ENCODE measurements around the gene RPS6KA2. TPM values are rescaled to one million over a fixed set of nuclear protein-coding genes. Genes with fewer than 3 reads are reported as not detected.

RPS6KA2 gene
- total and polyA plus RNA-seq, 2 donors (not counting 3 experiments of a cell fraction or from before 2014, with no cell fraction given): 54.5 to 75.8 TPM

DNA sequence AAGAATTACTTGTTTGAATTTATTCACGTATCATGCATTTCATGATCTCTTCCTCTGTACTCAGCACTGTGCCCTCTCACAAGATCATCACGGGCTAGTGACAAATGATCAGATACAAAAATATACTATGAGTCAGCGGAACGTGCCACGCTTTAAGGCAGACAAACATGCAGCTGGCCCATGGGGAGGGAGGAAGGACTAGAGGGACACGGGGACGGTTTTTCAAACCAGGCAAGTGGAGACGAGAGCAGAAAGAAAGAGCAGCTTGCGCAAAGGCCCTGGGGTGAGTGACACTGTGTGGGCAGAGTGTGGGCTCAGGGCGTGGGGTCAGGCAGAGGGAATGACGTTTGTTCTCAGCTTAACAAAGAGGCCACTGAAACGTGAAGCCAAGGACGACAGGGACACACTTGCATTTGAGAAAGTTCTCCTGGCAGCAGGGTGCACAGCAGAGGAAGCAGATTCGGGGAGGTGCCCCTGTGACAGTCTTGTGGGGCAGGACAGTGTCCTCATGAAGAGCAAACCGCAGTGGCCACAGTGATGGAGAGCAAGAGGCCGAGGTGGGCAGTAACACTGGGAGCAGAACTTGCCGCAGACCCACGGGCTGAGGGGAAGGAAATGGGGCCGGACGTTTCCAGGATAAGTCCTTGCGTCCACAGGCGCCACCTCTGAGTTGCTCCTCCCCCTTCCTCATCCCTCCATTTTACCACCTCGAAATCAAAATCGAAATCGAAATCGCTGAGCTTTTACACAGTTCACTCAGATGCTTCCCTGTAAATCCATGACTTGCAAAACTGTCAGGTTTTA lies 6.9 kb upstream of the RPS6KA2 start:
- Histone ChIP-seq H3K4me2 (ENCODE audit: insufficient read depth, low read length) (no peak overlapping the region), H3K27ac (ENCODE audit: insufficient read depth, low read depth, low read length) (no peak overlapping the region), H3K36me3 (ENCODE audit: control insufficient read depth in 2 of 2, extremely low read depth in 1 of 2, insufficient read depth in 2 of 2, low read length in 2 of 2) (no peaks in the 10 kb centered on the region), H3K9me1 (replicated peaks; ENCODE audit: control insufficient read depth, extremely low read depth, insufficient read depth, low read length) (no peaks in the 10 kb centered on the region), H3K9me3 (replicated peaks; ENCODE audit: control insufficient read depth, insufficient read depth, low read length) (no peaks in the 10 kb centered on the region), H2AFZ (ENCODE audit: low read depth, low read length) (no peak overlapping the region), H3K79me2 (ENCODE audit: control insufficient read depth, insufficient read depth, low read length) (no peaks in the 10 kb centered on the region), H3K9ac (replicated peaks; ENCODE audit: extremely low read depth, insufficient read depth, low read length) (no peak overlapping the region), H4K20me1 (replicated peaks; ENCODE audit: control insufficient read depth, extremely low read depth, insufficient read depth, low read length) (no peaks in the 10 kb centered on the region), H3K4me1 (ENCODE audit: control insufficient read depth, extremely low read depth, insufficient read depth, low read length) (peaks cover 10% of the 10 kb centered on the region), H3K27me3 (ENCODE audit: control insufficient read depth in 2 of 2, insufficient read depth in 2 of 2, low read length in 2 of 2) (no peaks in the 10 kb centered on the region), H3K4me3 (replicated peaks in 1 of 3; ENCODE audit: insufficient read depth in 1 of 3, low read depth in 1 of 3, low read length in 3 of 3) (no peak overlapping the region)
- no peak for TF ChIP-seq GATA2 (IDR thresholded peaks at IDR 0.05; ENCODE audit: insufficient read depth, insufficient read length, low read depth, low read length)
- TF ChIP-seq JUN (IDR thresholded peaks at IDR 0.05; ENCODE audit: borderline replicate concordance, insufficient read depth, insufficient read length, low read depth): peak; percentile 10
- DNase-seq (ENCODE audit: low read depth, low spot score) (no peak), FAIRE-seq (no peak)
- intact Hi-C loops (cut with micrococcal nuclease) (no loop called here), dilution Hi-C loops (cut with MboI; ENCODE audit: extremely low pct_ligation_motif_present, low sequenced_read_pairs) (no loop called here)
- no TSS peak for BruUV-seq (replicated peaks)
- CTCF ChIA-PET: interaction anchor here (1.4 kb wide), 1 partner anchor 12 kb away, joined by 3 read pairs; no protein-coding TSS in a partner anchor
- POLR2A ChIA-PET: no interaction called here

DNA sequence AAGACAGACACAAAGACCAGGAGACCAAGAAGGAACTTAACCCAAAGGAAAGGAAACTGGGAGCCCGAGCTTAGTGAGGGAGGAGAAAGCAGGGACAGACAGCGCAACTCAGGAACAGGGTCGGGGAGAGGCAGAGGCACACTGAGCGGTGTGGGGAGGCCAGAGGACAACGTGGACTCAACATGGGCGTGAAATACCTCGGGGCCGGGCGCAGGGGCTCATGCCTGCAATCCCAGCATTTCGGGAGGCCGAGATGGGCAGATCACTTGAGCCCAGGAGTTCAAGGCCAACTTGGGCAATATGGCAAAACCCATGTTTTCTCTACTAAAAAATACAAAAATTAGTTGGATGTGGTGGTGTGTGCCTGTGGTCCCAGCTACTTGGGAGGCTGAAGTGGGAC lies 5.7 kb upstream of the RPS6KA2 start:
- intact Hi-C loops (cut with micrococcal nuclease) (no loop called here), dilution Hi-C loops (cut with MboI; ENCODE audit: extremely low pct_ligation_motif_present, low sequenced_read_pairs) (no loop called here)
- Histone ChIP-seq H3K27ac (ENCODE audit: insufficient read depth, low read depth, low read length) (no peak overlapping the region), H3K27me3 (ENCODE audit: control insufficient read depth in 2 of 2, insufficient read depth in 2 of 2, low read length in 2 of 2) (no peaks in the 10 kb centered on the region), H3K4me3 (replicated peaks in 1 of 3; ENCODE audit: insufficient read depth in 1 of 3, low read depth in 1 of 3, low read length in 3 of 3) (no peak overlapping the region), H2AFZ (ENCODE audit: low read depth, low read length) (no peak overlapping the region), H3K79me2 (ENCODE audit: control insufficient read depth, insufficient read depth, low read length) (no peaks in the 10 kb centered on the region), H4K20me1 (replicated peaks; ENCODE audit: control insufficient read depth, extremely low read depth, insufficient read depth, low read length) (no peaks in the 10 kb centered on the region), H3K4me1 (ENCODE audit: control insufficient read depth, extremely low read depth, insufficient read depth, low read length) (peaks cover 19% of the 10 kb centered on the region), H3K36me3 (ENCODE audit: control insufficient read depth in 2 of 2, extremely low read depth in 1 of 2, insufficient read depth in 2 of 2, low read length in 2 of 2) (no peaks in the 10 kb centered on the region), H3K9me1 (replicated peaks; ENCODE audit: control insufficient read depth, extremely low read depth, insufficient read depth, low read length) (no peaks in the 10 kb centered on the region), H3K9me3 (replicated peaks; ENCODE audit: control insufficient read depth, insufficient read depth, low read length) (no peaks in the 10 kb centered on the region), H3K9ac (replicated peaks; ENCODE audit: extremely low read depth, insufficient read depth, low read length) (no peak overlapping the region), H3K4me2 (ENCODE audit: insufficient read depth, low read length) (no peak overlapping the region)
- DNase-seq (ENCODE audit: low read depth, low spot score) (no peak), FAIRE-seq (no peak)
- no TSS peak for BruUV-seq (replicated peaks)
- ChIA-PET CTCF (interaction anchor here (1.1 kb wide), 1 partner anchor 49 kb away, joined by 3 read pairs; no protein-coding TSS in a partner anchor), POLR2A (no interaction called here)
- TF ChIP-seq, protein P1, sequence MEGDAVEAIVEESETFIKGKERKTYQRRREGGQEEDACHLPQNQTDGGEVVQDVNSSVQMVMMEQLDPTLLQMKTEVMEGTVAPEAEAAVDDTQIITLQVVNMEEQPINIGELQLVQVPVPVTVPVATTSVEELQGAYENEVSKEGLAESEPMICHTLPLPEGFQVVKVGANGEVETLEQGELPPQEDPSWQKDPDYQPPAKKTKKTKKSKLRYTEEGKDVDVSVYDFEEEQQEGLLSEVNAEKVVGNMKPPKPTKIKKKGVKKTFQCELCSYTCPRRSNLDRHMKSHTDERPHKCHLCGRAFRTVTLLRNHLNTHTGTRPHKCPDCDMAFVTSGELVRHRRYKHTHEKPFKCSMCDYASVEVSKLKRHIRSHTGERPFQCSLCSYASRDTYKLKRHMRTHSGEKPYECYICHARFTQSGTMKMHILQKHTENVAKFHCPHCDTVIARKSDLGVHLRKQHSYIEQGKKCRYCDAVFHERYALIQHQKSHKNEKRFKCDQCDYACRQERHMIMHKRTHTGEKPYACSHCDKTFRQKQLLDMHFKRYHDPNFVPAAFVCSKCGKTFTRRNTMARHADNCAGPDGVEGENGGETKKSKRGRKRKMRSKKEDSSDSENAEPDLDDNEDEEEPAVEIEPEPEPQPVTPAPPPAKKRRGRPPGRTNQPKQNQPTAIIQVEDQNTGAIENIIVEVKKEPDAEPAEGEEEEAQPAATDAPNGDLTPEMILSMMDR (IDR thresholded peaks at IDR 0.05; ENCODE audit: extremely low read depth in 1 of 2, insufficient read depth in 1 of 2, low read depth in 1 of 2, low read length in 2 of 2): no peak
- no peak for TF ChIP-seq GATA2 (IDR thresholded peaks at IDR 0.05; ENCODE audit: insufficient read depth, insufficient read length, low read depth, low read length)
- TF ChIP-seq MYC (IDR thresholded peaks at IDR 0.05; ENCODE audit: low read depth, low read length): no peak
- TF ChIP-seq EZH2 (IDR thresholded peaks at IDR 0.05; ENCODE audit: borderline replicate concordance, low read depth, low read length, severe bottlenecking): no peak
- no peak for TF ChIP-seq FOS (IDR thresholded peaks at IDR 0.05; ENCODE audit: borderline replicate concordance, insufficient read depth, low read length)
- no peak for TF ChIP-seq POLR2AphosphoS5 (IDR thresholded peaks at IDR 0.05; ENCODE audit: insufficient read depth, low read depth, low read length)
- TF ChIP-seq, protein P2, sequence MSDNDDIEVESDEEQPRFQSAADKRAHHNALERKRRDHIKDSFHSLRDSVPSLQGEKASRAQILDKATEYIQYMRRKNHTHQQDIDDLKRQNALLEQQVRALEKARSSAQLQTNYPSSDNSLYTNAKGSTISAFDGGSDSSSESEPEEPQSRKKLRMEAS (IDR thresholded peaks at IDR 0.05; ENCODE audit: insufficient read depth, insufficient read length): no peak

Measured in endothelial cell of umbilical vein (primary cell).